ENCODE data around the gene CCSAP.

GRCh38 chr1:229340496-229340895 is 2.4 kb downstream of the CCSAP start:
- TF ChIP-seq CTCF (IDR thresholded peaks at IDR 0.05; ENCODE audit: poor library complexity) (no peak), EZH2 (IDR thresholded peaks at IDR 0.05; ENCODE audit: borderline replicate concordance) (no peak)
